Measurements from ENCODE around the gene AATF. TPM values are rescaled to one million over a fixed set of nuclear protein-coding genes. Genes with fewer than 3 reads are reported as not detected.
"Not testable (repeated sequence)": the region's sequence is repeated elsewhere in the genome, so short reads cannot be mapped to it uniquely, and the experiment has no call there.

AATF gene
- total RNA-seq, 1 donor from 2014 or later, result 28.9 TPM

DNA sequence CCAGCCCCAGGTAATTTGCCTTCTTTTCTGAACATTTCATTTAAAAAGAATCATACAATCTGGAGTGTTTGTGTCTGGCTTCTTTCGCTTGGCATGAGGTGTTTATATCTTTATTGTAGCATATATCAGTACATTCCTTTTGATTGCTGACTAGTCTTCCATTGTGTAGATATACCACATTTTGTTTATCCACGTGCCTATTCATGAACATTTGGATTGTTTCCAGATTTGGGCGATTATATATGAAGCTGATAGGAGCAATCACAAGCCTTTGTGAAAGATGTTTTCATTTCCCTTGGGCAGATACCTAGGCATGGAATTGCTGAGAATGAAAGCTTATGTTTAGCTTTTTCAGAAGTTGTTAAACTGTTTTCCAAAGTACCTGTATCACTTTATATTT, 120.3 kb downstream of the AATF start:
- Mint-ChIP-seq H3K36me3 (no peaks in the 10 kb centered on the region), H3K4me3 (no peak overlapping the region), H3K4me1 (peaks cover 22% of the 10 kb centered on the region), H3K27ac (no peak overlapping the region), H3K9me3 (peaks cover 2% of the 10 kb centered on the region), H3K27me3 (ENCODE audit: insufficient read depth, low read depth) (peaks cover 2% of the 10 kb centered on the region)
- no peak for DNase-seq (ENCODE audit: low spot score)
- Histone ChIP-seq H3K9me3 (ENCODE audit: low read depth) (no peaks in the 10 kb centered on the region), H3K27ac (no peak overlapping the region), H3K36me3 (no peaks in the 10 kb centered on the region), H3K9ac (no peak overlapping the region), H2AFZ (replicated peaks) (no peak overlapping the region), H3K27me3 (peaks cover 24% of the 10 kb centered on the region), H3K79me2 (ENCODE audit: low read depth) (no peaks in the 10 kb centered on the region), H3F3A (ENCODE audit: low read depth) (peaks cover 3% of the 10 kb centered on the region), H3K4me1 (peaks cover 11% of the 10 kb centered on the region), H4K20me1 (ENCODE audit: low read depth) (no peaks in the 10 kb centered on the region), H3K4me3 (no peak overlapping the region), H3K4me2 (no peak overlapping the region)
- TF ChIP-seq EZH2 (IDR thresholded peaks at IDR 0.05), result no peak
- TF ChIP-seq EZH2phosphoT487 (IDR thresholded peaks at IDR 0.05), result no peak
- TF ChIP-seq, protein P1, sequence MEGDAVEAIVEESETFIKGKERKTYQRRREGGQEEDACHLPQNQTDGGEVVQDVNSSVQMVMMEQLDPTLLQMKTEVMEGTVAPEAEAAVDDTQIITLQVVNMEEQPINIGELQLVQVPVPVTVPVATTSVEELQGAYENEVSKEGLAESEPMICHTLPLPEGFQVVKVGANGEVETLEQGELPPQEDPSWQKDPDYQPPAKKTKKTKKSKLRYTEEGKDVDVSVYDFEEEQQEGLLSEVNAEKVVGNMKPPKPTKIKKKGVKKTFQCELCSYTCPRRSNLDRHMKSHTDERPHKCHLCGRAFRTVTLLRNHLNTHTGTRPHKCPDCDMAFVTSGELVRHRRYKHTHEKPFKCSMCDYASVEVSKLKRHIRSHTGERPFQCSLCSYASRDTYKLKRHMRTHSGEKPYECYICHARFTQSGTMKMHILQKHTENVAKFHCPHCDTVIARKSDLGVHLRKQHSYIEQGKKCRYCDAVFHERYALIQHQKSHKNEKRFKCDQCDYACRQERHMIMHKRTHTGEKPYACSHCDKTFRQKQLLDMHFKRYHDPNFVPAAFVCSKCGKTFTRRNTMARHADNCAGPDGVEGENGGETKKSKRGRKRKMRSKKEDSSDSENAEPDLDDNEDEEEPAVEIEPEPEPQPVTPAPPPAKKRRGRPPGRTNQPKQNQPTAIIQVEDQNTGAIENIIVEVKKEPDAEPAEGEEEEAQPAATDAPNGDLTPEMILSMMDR (IDR thresholded peaks at IDR 0.05), result no peak

GRCh38 chr17:37073464-37073863, 124.7 kb downstream of the AATF start:
- H3K36me3 ChIP-seq, H3K27ac ChIP-seq: not testable (repeated sequence)

DNA sequence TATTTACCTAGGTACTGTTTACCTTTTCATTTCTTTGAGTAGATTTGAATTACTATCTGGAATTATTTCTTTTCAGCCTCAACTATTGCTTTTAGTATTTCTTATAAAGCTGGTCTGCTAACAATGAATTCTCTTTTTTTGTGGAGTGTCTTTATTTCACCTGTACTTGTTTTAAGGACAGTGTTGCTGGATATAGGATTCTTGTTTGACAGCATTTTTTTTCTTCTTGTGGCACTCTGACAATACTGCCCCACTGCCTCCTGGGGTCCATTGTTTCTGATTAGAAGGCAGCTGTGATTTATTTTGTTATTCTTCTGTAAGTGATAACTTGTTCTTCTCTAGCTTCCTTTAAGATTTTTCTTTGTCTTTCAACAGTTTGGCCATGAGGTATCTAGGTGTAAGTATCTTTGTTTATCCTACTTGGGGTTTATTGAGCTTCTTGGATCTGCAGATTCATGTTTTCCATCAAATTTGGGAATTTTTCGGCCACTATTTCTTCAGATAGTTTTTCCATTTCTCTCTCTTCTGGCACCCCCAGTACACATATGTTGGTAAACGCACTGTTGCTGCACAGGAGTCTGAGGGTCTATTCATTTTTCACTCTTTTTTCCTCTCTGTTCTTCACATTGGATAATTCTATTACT, 130.4 kb downstream of the AATF start:
- no peak for TF ChIP-seq EZH2phosphoT487 (IDR thresholded peaks at IDR 0.05)
- no peak for DNase-seq (ENCODE audit: low spot score)
- H3K4me1 ChIP-seq, result peaks cover 18% of the 10 kb centered on the region
- H3K4me1 Mint-ChIP-seq, result peaks cover 3% of the 10 kb centered on the region
- peaks cover 3% of the 10 kb centered on the region for H3K36me3 Mint-ChIP-seq
- peaks cover 6% of the 10 kb centered on the region for H3F3A ChIP-seq (ENCODE audit: low read depth)
- H3K4me3 Mint-ChIP-seq, result no peak overlapping the region
- no peak overlapping the region for H3K4me2 ChIP-seq
- no peaks in the 10 kb centered on the region for H3K27me3 ChIP-seq
- no peaks in the 10 kb centered on the region for H3K79me2 ChIP-seq (ENCODE audit: low read depth)
- peaks cover 11% of the 10 kb centered on the region for H3K9me3 Mint-ChIP-seq
- no peak overlapping the region for H3K27ac Mint-ChIP-seq
- no peaks in the 10 kb centered on the region for H4K20me1 ChIP-seq (ENCODE audit: low read depth)
- no peak overlapping the region for H3K27ac ChIP-seq
- H3K9me3 ChIP-seq (ENCODE audit: low read depth), result no peaks in the 10 kb centered on the region
- no peak overlapping the region for H3K4me3 ChIP-seq
- H3K36me3 ChIP-seq, result no peaks in the 10 kb centered on the region
- peaks cover 6% of the 10 kb centered on the region for H3K27me3 Mint-ChIP-seq (ENCODE audit: insufficient read depth, low read depth)
- H2AFZ ChIP-seq (replicated peaks), result no peak overlapping the region
- no peak overlapping the region for H3K9ac ChIP-seq

More at GRCh38 chr17:37073464-37073863, 124.7 kb downstream of the AATF start:
- not testable (repeated sequence) for H3K27me3 Mint-ChIP-seq (ENCODE audit: insufficient read depth, low read depth); H3K27ac Mint-ChIP-seq; H3F3A ChIP-seq (ENCODE audit: low read depth); H3K4me1 ChIP-seq; H3K27me3 ChIP-seq; H3K36me3 Mint-ChIP-seq; H3K4me3 Mint-ChIP-seq; DNase-seq (ENCODE audit: low spot score); H2AFZ ChIP-seq (replicated peaks); H3K4me2 ChIP-seq; H3K9me3 Mint-ChIP-seq; H4K20me1 ChIP-seq (ENCODE audit: low read depth); H3K4me3 ChIP-seq; H3K9ac ChIP-seq; H3K9me3 ChIP-seq (ENCODE audit: low read depth); H3K79me2 ChIP-seq (ENCODE audit: low read depth); H3K4me1 Mint-ChIP-seq

GRCh38 chr17:37079735-37080134, 131.0 kb downstream of the AATF start:
- Mint-ChIP-seq H3K9me3 (peaks cover 11% of the 10 kb centered on the region), H3K27ac (no peak overlapping the region), H3K4me3 (no peak overlapping the region), H3K36me3 (peaks cover 6% of the 10 kb centered on the region), H3K27me3 (ENCODE audit: insufficient read depth, low read depth) (peaks cover 6% of the 10 kb centered on the region), H3K4me1 (peaks cover 3% of the 10 kb centered on the region)
- no peaks in the 10 kb centered on the region for H3K9me3 ChIP-seq (ENCODE audit: low read depth)
- no peaks in the 10 kb centered on the region for H4K20me1 ChIP-seq (ENCODE audit: low read depth)
- TF ChIP-seq EZH2 (IDR thresholded peaks at IDR 0.05) (no peak), EZH2phosphoT487 (IDR thresholded peaks at IDR 0.05) (no peak)
- TF ChIP-seq, protein P1 (IDR thresholded peaks at IDR 0.05), result no peak
- H2AFZ ChIP-seq (replicated peaks), result no peak overlapping the region
- no peaks in the 10 kb centered on the region for H3K27me3 ChIP-seq
- no peak overlapping the region for H3K4me2 ChIP-seq
- no peak overlapping the region for H3K27ac ChIP-seq
- peaks cover 6% of the 10 kb centered on the region for H3F3A ChIP-seq (ENCODE audit: low read depth)
- peaks cover 18% of the 10 kb centered on the region for H3K4me1 ChIP-seq
- no peak for DNase-seq (ENCODE audit: low spot score)
- no peak overlapping the region for H3K4me3 ChIP-seq
- no peak overlapping the region for H3K9ac ChIP-seq
- no peaks in the 10 kb centered on the region for H3K36me3 ChIP-seq
- H3K79me2 ChIP-seq (ENCODE audit: low read depth), result no peaks in the 10 kb centered on the region
